K562 (cell line): ENCODE results near the gene IL37.

ENCODE experiments used
- CBFB ChIP-seq: sonication (generic); formaldehyde crosslinking; IDR thresholded peaks from 2 replicates; pipeline ENCODE4 v1.4.0; 2020; ENCODE audit warnings: mild to moderate bottlenecking, missing genetic modification reagents
- ELF1 ChIP-seq: fragments of 200-800 bp; sonication (Bioruptor generic); IDR thresholded peaks from 2 replicates; pipeline ENCODE4 v1.6.1; 2016; ENCODE audit warnings: missing genetic modification characterization, missing compliant biosample characterization
- EP300 ChIP-seq: IDR thresholded peaks from 2 replicates; pipeline ENCODE4 v1.6.1; 2012; ENCODE audit warnings: low read length, improper control_type of control experiment
- EZH2 ChIP-seq: IDR thresholded peaks from 2 replicates; pipeline ENCODE4 v1.6.1; 2012; ENCODE audit warnings: low read depth, mild to moderate bottlenecking, inconsistent platforms, low read length, borderline replicate concordance
- MEF2A ChIP-seq: IDR thresholded peaks from 2 replicates; pipeline ENCODE4 v1.6.1; 2011; ENCODE audit warnings: low read depth, mild to moderate bottlenecking, low read length, moderate library complexity; ENCODE audit not compliant: control insufficient read depth
- PHF21A ChIP-seq: fragments of 450-650 bp; IDR thresholded peaks from 2 replicates; pipeline ENCODE4 v1.6.1; 2017; ENCODE audit warnings: low read depth, borderline replicate concordance
- TGIF2 ChIP-seq: sonication (generic); formaldehyde crosslinking; IDR thresholded peaks from 2 replicates; pipeline ENCODE4 v1.8.1; 2022; ENCODE audit warnings: mild to moderate bottlenecking, missing genetic modification reagents, moderate library complexity
- ZNF124 ChIP-seq: sonication (generic); formaldehyde crosslinking; IDR thresholded peaks from 2 replicates; pipeline ENCODE4 v1.8.1; 2022; ENCODE audit warnings: missing genetic modification reagents
- ZNF324 ChIP-seq: fragments of 250-450 bp; sonication (Bioruptor Pico); IDR thresholded peaks from 2 replicates; pipeline ENCODE4 v1.4.0; 2020; ENCODE audit warnings: mild to moderate bottlenecking
- TF ChIP-seq, protein P1 (sequence below), 3 experiments: IDR thresholded peaks in 2 of 3; conservative IDR thresholded peaks in 1 of 3; 2 replicates each; pipeline ENCODE4 v1.5.1; 2011 to 2012; ENCODE audit warnings: low read length in 3 of 3, mild to moderate bottlenecking in 3 of 3, control low read depth in 2 of 3, improper control_type of control experiment in 1 of 3, inconsistent platforms in 1 of 3, low read depth in 1 of 3, mixed read lengths in 1 of 3, moderate library complexity in 1 of 3; ENCODE audit not compliant: insufficient read depth in 2 of 3
- TF ChIP-seq, protein P2 (sequence below): sonication (generic); formaldehyde crosslinking; IDR thresholded peaks from 2 replicates; pipeline ENCODE4 v1.8.1; 2023; ENCODE audit warnings: mild to moderate bottlenecking, missing genetic modification reagents

DNA sequence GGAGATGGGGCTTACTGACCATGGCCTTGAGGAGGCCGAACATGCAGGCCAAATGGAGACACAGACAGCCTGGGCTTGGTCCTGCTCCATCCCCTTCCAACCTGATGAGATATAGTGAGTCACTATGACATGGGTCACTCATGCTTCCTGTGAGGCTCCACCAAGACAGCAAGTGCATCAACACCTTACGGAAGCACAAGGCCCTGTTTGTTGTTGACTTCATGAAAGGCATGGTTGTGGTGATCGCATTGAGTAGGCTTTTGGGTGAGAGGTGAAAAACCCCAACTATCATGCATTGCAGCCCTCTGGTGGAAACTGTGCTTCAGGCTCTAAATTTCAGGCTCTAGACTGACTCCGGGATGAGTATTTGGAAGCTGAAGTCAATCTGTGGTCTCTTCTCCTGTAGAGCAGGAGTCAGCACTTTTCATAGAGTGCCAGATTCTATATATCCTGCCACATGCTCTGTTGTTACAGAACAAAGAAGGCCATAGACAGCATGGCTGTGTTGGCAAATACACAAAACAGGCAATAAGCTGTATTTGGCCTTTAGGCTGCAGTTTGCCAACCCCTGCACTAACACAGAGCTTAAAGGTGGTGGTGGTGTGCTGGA is 10.1 kb downstream of the IL37 start:
- TF ChIP-seq, protein P1, sequence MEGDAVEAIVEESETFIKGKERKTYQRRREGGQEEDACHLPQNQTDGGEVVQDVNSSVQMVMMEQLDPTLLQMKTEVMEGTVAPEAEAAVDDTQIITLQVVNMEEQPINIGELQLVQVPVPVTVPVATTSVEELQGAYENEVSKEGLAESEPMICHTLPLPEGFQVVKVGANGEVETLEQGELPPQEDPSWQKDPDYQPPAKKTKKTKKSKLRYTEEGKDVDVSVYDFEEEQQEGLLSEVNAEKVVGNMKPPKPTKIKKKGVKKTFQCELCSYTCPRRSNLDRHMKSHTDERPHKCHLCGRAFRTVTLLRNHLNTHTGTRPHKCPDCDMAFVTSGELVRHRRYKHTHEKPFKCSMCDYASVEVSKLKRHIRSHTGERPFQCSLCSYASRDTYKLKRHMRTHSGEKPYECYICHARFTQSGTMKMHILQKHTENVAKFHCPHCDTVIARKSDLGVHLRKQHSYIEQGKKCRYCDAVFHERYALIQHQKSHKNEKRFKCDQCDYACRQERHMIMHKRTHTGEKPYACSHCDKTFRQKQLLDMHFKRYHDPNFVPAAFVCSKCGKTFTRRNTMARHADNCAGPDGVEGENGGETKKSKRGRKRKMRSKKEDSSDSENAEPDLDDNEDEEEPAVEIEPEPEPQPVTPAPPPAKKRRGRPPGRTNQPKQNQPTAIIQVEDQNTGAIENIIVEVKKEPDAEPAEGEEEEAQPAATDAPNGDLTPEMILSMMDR (IDR thresholded peaks at IDR 0.05 in 2 of 3, conservative IDR thresholded peaks at IDR 0.05 in 1 of 3; ENCODE audit: insufficient read depth in 2 of 3, low read depth in 1 of 3, low read length in 3 of 3): no peak
- TF ChIP-seq EZH2 (no peak), CBFB (CRISPR knock-in tag) (no peak), EP300 (no peak), ELF1 (tag) (no peak), MEF2A (no peak), ZNF324 (CRISPR knock-in tag) (no peak), PHF21A (no peak), TGIF2 (CRISPR knock-in tag) (no peak), ZNF124 (no peak)
- TF ChIP-seq, protein P2, sequence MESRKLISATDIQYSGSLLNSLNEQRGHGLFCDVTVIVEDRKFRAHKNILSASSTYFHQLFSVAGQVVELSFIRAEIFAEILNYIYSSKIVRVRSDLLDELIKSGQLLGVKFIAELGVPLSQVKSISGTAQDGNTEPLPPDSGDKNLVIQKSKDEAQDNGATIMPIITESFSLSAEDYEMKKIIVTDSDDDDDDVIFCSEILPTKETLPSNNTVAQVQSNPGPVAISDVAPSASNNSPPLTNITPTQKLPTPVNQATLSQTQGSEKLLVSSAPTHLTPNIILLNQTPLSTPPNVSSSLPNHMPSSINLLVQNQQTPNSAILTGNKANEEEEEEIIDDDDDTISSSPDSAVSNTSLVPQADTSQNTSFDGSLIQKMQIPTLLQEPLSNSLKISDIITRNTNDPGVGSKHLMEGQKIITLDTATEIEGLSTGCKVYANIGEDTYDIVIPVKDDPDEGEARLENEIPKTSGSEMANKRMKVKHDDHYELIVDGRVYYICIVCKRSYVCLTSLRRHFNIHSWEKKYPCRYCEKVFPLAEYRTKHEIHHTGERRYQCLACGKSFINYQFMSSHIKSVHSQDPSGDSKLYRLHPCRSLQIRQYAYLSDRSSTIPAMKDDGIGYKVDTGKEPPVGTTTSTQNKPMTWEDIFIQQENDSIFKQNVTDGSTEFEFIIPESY (CRISPR knock-in tag): no peak
